ENCODE measurements around the gene FBXL17.

DNA sequence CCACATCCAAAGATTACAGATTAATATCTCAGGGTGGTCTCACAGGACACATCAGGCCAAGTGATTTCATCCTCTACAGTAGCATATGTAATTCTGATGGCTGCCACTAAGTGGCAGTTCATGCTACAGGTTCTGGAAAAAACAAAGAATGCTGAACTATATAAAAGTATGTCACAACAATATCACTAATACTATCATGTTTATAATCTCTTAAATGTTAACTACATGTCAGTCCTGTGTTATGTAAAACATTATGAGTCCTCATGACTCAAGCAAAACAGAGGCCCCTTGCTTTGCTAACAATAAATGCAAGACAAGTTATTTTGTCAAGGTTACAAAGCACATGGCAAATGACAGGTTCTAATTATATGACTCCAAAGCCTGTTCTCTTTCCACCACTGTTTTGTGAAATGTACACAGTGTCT, 233.2 kb downstream of the FBXL17 start:
- TF ChIP-seq PTRF (tag; IDR thresholded peaks at IDR 0.05) = no peak
- TF ChIP-seq FOXK1 (CRISPR knock-in tag; IDR thresholded peaks at IDR 0.05; ENCODE audit: borderline replicate concordance) = no peak
- no peak for TF ChIP-seq EHMT2 (IDR thresholded peaks at IDR 0.05)

Measured in K562 (cell line).